Islet of Langerhans (tissue), 1 donor: ENCODE measurements around the gene EMILIN3.

Experiments used
- FAIRE-seq: peaks from one replicate; lab custom pipeline; 2011; peaks lifted over from hg19 to GRCh38; lab: Jason Lieb, UNC

EMILIN3 gene

DNA sequence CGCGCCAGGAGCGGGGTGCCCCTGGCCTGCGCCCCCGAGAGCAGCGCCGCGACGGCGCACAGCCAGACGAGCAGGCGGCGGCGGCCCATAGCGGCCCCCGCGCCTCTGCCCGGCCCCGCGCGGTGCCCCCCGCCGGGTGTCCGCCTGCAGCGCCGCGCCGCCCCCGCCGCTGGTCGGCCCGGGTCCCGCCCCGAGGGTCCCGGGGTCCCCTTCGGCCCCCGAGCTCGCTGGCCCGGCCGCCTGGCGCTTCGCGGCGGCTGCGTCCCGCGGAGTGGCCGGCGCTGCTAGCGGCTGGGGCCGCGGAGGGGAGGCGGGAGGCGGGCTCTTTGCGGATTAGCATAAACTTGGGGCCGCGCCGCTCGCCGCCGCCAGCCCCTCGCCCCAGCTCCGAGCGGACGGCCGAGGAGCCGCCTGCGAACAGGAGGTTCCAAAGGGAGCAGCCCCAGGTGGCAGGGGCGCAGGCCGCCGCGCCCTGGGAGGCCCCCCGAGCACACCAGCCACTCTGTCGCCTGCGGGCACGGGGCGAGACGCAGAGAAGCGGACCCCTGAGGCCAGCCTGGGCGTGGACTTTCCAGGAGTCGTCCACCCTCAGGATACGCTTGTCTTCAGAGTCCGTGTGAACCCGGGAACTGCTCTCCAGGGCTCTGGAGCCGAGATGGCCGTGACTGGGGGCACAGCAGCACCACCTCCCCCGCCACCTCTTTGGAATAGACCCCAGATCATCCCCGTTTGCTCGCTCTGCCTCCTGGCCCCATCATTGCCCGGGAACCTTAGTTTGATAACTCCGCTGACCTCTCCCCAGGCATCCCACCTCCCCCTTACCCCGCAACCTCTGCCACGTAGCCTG, at the start of gene EMILIN3:
TSS of gene EMILIN3 (minus strand) at position 273 of the 847 bp plus-strand sequence. CDS start at position 89, 184 bp downstream.
- no peak for FAIRE-seq

DNA sequence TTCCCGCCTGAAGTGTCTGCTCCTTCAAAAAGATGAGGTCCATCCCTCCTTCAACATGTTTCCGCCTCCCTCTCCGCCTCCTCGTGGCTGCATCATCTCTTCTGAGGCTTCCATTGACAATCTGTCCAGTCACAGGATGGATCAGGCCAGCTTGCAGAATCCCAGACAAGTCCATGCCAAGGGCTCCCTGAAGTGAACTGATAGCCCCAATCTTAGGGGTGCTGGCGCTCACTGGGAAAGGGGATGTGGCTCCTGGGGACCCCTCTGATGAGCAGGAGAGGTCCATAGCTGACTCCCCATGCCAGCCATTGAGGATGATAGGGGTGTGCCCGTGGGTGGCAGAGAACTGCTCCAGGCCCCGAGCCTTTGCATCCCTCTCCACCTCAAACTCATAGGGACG, 48.6 kb upstream of the EMILIN3 start:
- FAIRE-seq = no peak

DNA sequence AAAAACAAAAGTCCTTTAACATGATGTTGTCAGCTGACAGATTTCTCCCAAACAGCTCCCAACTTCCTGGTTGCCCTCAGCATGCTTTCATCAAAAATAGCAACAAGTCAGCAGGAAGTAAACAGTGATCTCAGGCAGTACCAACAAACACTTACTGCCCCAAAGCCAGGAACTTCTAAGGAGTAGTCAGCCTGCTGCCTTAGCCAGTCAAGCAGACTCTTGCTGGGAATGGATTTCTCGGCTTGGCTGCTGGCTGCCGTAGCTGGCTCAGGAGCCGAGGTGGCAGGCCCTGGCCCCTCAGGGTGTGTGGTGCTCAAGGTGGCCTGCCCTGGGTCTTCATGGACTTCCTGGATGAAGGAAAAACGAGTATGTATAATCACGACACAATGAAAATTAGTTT, 46.6 kb upstream of the EMILIN3 start:
- no peak for FAIRE-seq

DNA sequence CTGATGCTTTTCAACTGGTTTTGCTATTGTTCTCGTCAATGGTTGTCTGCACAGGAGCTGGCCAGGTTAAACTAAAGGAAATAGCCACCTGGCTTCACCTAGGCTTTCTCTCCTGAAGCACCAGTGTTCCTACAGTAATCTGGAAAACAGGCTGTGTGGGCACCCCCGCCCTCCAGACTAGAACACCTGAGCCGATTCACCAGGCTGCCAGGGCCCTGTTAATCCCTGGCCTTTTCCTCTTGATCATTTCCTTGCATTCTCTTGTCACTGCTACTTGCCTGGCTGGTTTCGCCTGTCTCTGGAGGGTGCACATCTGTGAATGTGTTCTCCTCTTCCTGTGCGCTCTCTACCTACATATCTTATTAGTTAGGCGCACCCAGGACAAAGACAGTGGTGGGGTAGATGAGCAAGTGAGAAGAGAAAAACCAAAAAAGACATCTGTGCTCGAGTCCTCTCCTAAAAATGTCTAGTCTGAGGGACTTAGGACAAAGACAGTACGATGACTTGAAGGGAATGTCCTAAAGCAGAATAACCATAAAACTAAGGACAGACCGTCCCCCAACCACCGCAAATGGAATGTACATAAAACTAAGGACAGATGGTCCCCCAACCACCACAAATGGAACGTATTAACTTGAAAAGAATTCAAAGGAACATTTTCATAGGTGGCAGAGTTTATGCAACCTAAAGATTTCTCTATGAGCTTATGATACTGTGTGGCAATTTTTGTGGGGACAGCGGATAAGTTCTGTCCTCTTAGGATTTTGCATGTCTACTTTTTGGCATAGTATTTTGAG, 45.9 kb upstream of the EMILIN3 start:
- no peak for FAIRE-seq

- no peak for FAIRE-seq
These were observed 44.8 kb upstream of the EMILIN3 start for GRCh38 chr20:41411391-41411847.

DNA sequence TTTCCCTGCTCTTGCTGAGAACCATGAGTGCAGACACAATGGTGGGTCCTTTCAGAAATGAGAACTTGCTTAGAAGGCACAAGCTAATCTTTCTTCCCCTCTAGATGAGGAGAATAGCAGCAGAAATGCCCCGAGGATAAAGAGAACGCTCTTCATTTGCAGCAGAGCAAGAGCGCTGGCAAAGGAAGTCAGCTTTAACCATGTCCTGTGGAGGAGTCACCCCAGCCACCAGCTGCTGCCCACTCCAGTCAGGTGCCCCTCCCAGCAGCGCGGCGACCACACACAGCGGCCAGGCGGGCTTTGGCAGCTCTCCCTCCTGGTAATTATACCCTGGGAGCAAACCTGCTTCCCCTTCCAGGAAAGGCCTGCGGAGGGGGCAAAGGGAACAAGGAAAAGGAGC, 42.4 kb upstream of the EMILIN3 start:
- no peak for FAIRE-seq

GRCh38 chr20:41408156-41408794, 41.7 kb upstream of the EMILIN3 start:
- FAIRE-seq = no peak

DNA sequence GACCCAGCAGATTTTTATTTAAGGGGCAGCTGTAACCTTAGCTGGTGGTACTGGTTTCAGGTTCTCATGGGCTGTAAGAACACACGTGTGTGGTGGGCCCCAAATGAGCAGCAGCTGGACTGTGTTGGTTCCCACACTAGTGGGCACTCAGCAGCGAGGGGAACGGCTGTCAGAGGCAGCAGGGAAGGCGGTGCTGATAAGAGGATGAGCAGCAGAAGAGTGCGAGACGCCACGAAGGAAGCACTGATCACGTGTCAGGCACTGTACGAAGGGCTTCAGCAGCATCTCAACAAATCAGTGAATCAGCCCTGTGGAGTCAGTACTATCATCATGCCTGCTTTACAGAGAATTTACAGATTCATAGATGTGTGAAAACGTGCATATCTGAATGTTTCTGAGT, 41.0 kb upstream of the EMILIN3 start:
- FAIRE-seq = no peak

- FAIRE-seq = no peak
These were observed 40.4 kb upstream of the EMILIN3 start for GRCh38 chr20:41406896-41407444.

GRCh38 chr20:41406353-41406752, 39.7 kb upstream of the EMILIN3 start:
- FAIRE-seq = no peak

- FAIRE-seq = no peak
These were observed 38.8 kb upstream of the EMILIN3 start for GRCh38 chr20:41405436-41405835.

DNA sequence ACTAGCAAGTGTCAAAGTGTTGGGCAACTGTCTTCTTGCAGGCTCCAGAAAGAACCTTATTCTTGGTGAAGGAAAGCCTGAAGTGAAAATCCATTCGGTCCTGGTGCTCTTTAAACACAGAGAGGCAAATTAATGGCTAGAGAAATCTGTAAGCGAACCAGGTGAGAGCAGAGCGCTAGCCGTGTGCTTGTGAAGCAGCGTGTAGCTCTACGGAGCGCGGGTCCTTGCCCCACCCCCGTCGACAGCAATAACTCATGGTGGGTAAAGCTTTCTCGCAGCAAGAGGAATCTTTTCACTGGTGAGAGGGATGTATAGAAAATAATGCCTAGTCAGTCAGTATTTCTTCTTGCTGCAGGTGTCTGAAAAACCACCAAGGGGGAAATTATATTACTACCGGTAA, 37.0 kb upstream of the EMILIN3 start:
- FAIRE-seq = no peak

DNA sequence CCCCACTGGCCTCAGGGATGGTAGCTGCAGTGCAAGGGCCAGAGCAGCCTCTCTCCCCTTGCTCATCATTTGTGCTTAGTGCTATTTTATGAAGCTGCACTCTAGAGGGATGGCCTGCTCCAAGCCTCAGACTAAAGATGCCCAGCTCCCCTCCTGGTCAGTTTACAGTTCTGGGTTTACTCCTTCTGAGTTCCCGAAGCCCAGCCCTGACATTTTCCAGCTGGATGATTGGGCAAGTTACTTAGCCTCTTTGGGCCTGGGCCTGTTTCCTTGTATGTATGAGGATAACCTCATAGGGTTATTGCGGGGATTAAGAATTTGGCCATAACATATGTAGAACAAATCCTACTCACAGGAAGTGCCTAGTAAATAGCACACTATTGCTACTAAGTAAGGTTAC, 31.8 kb upstream of the EMILIN3 start:
- no peak for FAIRE-seq

DNA sequence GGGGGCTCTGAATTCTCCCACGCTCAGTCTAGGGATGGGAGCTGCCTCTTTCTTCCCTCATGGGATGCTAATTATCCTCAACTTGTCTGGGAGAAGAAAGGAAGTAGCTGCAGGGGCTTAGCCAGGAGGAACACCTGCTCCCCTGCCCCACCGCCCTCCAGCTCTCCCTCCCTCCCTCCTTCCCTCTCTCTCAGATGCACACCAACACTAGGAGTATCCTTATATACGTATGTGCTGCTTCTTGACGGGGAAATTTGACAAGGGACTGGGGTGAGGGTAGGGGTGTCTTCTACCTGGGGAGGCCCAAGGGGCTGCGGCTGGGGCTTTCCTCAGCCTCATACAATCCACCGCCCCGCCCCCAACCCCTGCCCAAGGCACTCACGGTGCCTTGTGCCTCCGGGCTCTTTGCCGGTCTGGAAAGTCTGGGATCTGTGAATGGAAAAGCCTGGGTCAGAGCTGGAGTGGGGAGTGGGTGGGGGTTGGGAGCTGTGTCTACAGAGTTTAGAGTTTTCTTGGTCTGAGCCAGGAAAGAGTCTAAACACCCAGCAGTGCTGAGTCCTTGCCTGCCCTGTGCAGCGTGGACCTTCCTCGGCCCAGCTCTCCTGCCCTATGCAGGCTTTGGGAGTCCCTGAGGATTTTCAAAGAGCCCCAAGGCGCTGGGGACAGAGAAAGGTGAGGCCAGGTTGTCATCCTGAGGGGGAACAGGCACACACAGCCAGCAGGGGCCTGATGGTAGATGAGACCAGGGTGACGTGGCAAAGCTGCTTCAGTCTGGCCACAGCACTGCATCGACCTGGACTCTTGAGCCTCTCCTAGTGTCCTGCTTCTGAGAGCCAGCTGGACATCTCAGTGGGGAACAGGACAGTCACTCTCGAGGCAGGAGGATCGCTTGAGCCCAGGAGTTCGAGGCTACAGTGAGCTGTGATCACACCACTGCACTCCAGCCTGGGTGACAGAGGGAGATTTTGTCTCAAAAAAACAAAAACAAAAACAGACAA, 29.3 kb upstream of the EMILIN3 start:
- no peak for FAIRE-seq

- no peak for FAIRE-seq
These were observed 28.5 kb upstream of the EMILIN3 start for GRCh38 chr20:41394931-41395666.

DNA sequence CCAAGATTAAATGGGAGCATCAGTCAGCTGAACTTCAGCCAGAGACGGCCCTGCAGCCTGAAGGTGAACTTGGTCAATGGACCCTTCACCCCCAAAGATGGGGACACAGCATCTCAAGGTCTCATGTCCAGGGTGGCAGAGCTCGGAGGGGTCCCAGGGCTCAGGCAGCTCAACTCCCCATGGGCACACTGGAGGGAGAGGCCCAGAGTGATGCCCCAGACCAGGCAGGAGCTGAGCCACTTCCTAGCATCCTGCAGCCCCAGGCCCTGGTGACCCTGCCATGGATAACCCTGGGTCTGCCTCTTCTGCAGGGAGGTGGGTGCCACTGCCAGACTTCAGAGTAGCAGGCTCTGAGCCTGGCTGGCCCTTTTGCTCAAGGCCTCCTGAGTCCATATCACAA, 27.5 kb upstream of the EMILIN3 start:
- FAIRE-seq = no peak

- FAIRE-seq = no peak
These were observed 27.1 kb upstream of the EMILIN3 start for GRCh38 chr20:41393705-41394066.

DNA sequence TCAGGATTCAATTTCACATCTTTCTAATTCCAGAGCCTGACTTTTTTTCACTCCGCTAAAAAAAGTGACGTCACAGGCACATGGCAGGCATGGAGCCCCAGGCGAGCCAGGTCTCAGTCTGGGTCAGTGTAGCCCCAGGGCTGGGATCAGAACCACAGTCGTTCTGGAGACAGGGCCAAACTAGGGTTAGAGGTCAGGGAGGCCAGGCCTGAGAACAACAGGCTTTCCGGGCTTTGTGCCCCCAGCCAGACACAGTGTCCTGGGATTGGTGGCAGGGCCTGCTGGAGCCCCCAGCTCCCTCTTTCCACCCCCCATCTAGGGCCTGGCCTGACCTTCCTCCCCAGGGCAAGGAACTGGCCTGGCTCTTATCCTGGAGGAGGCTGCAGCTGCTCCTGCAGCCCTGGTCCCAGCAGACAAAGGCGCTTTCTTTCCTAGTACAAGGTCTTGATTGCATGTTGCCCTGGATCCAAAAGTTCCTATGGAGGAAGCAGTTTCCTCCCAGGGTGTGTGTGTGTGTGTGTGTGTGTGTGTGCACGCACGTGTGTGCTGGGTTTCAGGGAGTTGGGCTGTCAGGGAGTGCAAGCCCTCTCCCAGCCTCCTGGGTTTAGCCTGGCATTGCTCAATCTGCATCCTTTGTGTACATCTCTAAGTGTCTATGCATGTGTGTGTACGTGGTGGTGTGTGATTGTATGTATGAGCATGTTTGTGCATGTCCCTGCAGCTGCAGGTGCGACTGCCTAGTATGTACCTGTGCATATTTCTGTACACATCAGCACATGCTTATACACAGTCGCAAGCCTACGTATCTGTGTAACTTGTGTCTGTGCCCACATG, 26.5 kb upstream of the EMILIN3 start:
- FAIRE-seq = no peak

GRCh38 chr20:41392295-41392694, 25.7 kb upstream of the EMILIN3 start:
- FAIRE-seq = no peak

DNA sequence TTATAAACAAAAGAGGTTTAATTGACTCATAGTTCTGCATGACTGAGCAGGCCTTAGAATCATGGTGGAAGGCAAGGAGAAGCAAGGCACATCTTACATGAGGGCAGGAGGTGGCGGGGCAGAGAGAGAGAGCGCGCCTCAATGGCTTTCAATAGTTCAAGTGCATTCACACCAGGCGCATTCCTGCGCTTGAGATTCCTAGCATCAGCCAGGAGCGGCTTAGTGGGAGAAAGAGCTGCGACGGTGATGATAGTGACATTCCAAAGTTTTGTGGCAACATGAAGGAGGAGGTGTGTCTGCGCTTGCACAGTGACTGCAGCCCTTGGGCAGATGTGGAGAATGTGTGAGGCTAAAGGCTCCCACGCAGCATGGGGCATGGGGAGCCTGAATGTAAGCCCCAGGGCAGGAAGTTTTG, 25.0 kb upstream of the EMILIN3 start:
- FAIRE-seq = no peak
